IMR-90 (cell line): Measurements from ENCODE around the gene CACNB3. TPM values are rescaled to one million over a fixed set of nuclear protein-coding genes. Genes with fewer than 3 reads are reported as not detected.

Experiments used
- ATAC-seq: fragments of 200-7000 bp; cut with Tn5 transposase; 2 replicates; pipeline ENCODE4 v1.9.1; 2020; ENCODE audit warnings: low read depth, mild to moderate bottlenecking, moderate library complexity
- BruUV-seq: library from RNA; stranded (reverse); fragments of 400-500 nt; replicated peaks from 2 replicates; lab custom pipeline; 2021; lab: Mats Ljungman, UMichigan
- CTCF ChIA-PET: fragments of 300-600 bp; formaldehyde crosslinking; extraction: SDS; loops from one replicate; lab custom pipeline; 2021; ENCODE audit warnings: antibody characterized with exemption; lab: Yijun Ruan, JAX
- POLR2A ChIA-PET: fragments of 300-600 bp; sonication (Branson Sonifier 250); formaldehyde crosslinking; loops from one replicate; lab custom pipeline; 2022; ENCODE audit warnings: antibody characterized with exemption; ENCODE audit not compliant: unreplicated experiment; lab: Charles Lee
- DNase-seq: peaks from one replicate; pipeline ENCODE4 v3.0.0; 2013
- H2AFZ ChIP-seq: replicated peaks from 2 replicates; pipeline ENCODE3; 2013; ENCODE audit warnings: low read length, mild to moderate bottlenecking; ENCODE audit not compliant: poor library complexity
- H2AK5ac ChIP-seq: 2 replicates; pipeline ENCODE4 v1.6.1; 2013; ENCODE audit warnings: low read depth, low read length, inconsistent platforms
- H2AK9ac ChIP-seq: replicated peaks from 2 replicates; pipeline ENCODE3; 2013; ENCODE audit warnings: mild to moderate bottlenecking, low read depth, low read length, moderate library complexity; ENCODE audit not compliant: poor library complexity
- H2BK120ac ChIP-seq: 2 replicates; pipeline ENCODE4 v1.6.1; 2013; ENCODE audit warnings: low read depth, low read length, inconsistent platforms
- H2BK15ac ChIP-seq: 3 replicates; pipeline ENCODE4 v1.6.1; 2013; ENCODE audit warnings: low read depth, low read length, inconsistent platforms
- H2BK20ac ChIP-seq: 2 replicates; pipeline ENCODE4 v1.6.1; 2013; ENCODE audit warnings: low read depth, mild to moderate bottlenecking, inconsistent platforms, low read length, moderate library complexity
- H2BK5ac ChIP-seq: 2 replicates; pipeline ENCODE4 v1.6.1; 2013; ENCODE audit warnings: mild to moderate bottlenecking, low read depth, low read length, inconsistent platforms; ENCODE audit not compliant: poor library complexity, severe bottlenecking
- H3K14ac ChIP-seq: replicated peaks from 2 replicates; pipeline ENCODE4 v1.6.1; 2013; ENCODE audit warnings: low read depth, low read length, inconsistent platforms
- H3K18ac ChIP-seq: 2 replicates; pipeline ENCODE4 v1.6.1; 2013; ENCODE audit warnings: low read depth, low read length, control low read depth
- H3K23ac ChIP-seq: 2 replicates; pipeline ENCODE4 v1.6.1; 2013; ENCODE audit warnings: low read depth, low read length, inconsistent platforms
- H3K27ac ChIP-seq: 2 replicates; pipeline ENCODE4 v1.5.1; 2013; ENCODE audit warnings: mild to moderate bottlenecking, control low read depth, low read length; ENCODE audit not compliant: insufficient read depth
- H3K27me3 ChIP-seq: 2 replicates; pipeline ENCODE4 v1.6.1; 2013; ENCODE audit warnings: low read length; ENCODE audit not compliant: control insufficient read depth, insufficient read depth
- H3K36me3 ChIP-seq: 2 replicates; pipeline ENCODE4 v1.6.1; 2013; ENCODE audit warnings: low read length, mixed read lengths; ENCODE audit not compliant: control insufficient read depth, insufficient read depth
- H3K4ac ChIP-seq: 2 replicates; pipeline ENCODE4 v1.6.1; 2013; ENCODE audit warnings: low read depth, low read length, inconsistent platforms
- H3K4me1 ChIP-seq: 2 replicates; pipeline ENCODE4 v1.6.1; 2013; ENCODE audit warnings: low read length, mixed read lengths; ENCODE audit not compliant: control insufficient read depth, insufficient read depth
- H3K4me2 ChIP-seq: 2 replicates; pipeline ENCODE4 v1.6.1; 2013; ENCODE audit warnings: low read depth, mild to moderate bottlenecking, control low read depth, low read length, moderate library complexity
- H3K4me3 ChIP-seq: 2 replicates; pipeline ENCODE4 v1.5.1; 2013; ENCODE audit warnings: low read depth, mild to moderate bottlenecking, control low read depth, low read length, moderate library complexity; ENCODE audit not compliant: insufficient read depth
- H3K56ac ChIP-seq: 2 replicates; pipeline ENCODE4 v1.6.1; 2013; ENCODE audit warnings: low read length, inconsistent platforms; ENCODE audit not compliant: insufficient read depth; ENCODE audit errors: extremely low read depth
- H3K79me1 ChIP-seq, 2 experiments: 2 replicates each; pipeline ENCODE4 v1.6.1; 2013; ENCODE audit warnings: low read length in 2 of 2, inconsistent platforms in 1 of 2, low read depth in 1 of 2
- H3K9ac ChIP-seq: 2 replicates; pipeline ENCODE4 v1.6.1; 2013; ENCODE audit warnings: low read depth, low read length, control low read depth
- H3K9me1 ChIP-seq: 2 replicates; pipeline ENCODE4 v1.6.1; 2013; ENCODE audit warnings: low read length, inconsistent platforms; ENCODE audit not compliant: insufficient read depth
- H3K9me3 ChIP-seq: 2 replicates; pipeline ENCODE4 v1.6.1; 2013; ENCODE audit warnings: low read length; ENCODE audit not compliant: control insufficient read depth, insufficient read depth
- H4K20me1 ChIP-seq: 2 replicates; pipeline ENCODE4 v1.6.1; 2013; ENCODE audit warnings: low read length, inconsistent platforms; ENCODE audit not compliant: insufficient read depth
- H4K5ac ChIP-seq: 2 replicates; pipeline ENCODE4 v1.6.1; 2013; ENCODE audit warnings: mild to moderate bottlenecking, low read depth, low read length, control low read depth
- H4K8ac ChIP-seq, 2 experiments: 2 replicates each; pipeline ENCODE4 v1.6.1; 2013; ENCODE audit warnings: low read depth in 2 of 2, low read length in 2 of 2, control low read depth in 1 of 2, inconsistent platforms in 1 of 2
- H4K91ac ChIP-seq: 2 replicates; pipeline ENCODE4 v1.6.1; 2013; ENCODE audit warnings: low read depth, low read length, inconsistent platforms; ENCODE audit not compliant: insufficient read depth
- BHLHE40 ChIP-seq: fragments of 150-350 bp; IDR thresholded peaks from 2 replicates; pipeline ENCODE4 v1.6.1; 2016; ENCODE audit warnings: mild to moderate bottlenecking, low read depth, low read length
- CEBPB ChIP-seq: IDR thresholded peaks from 2 replicates; pipeline ENCODE4 v1.6.1; 2012; ENCODE audit warnings: low read depth, low read length, improper control_type of control experiment
- CHD1 ChIP-seq: IDR thresholded peaks from 2 replicates; pipeline ENCODE4 v1.6.1; 2012; ENCODE audit warnings: low read depth, low read length, improper control_type of control experiment
- CTCF ChIP-seq: conservative IDR thresholded peaks from 2 replicates; pipeline ENCODE4 v1.5.1; 2012; ENCODE audit warnings: mild to moderate bottlenecking, low read depth, low read length, improper control_type of control experiment
- ELK1 ChIP-seq: fragments of 150-350 bp; IDR thresholded peaks from 2 replicates; pipeline ENCODE4 v1.6.1; 2016; ENCODE audit warnings: low read depth, mild to moderate bottlenecking, low read length, moderate library complexity, borderline replicate concordance
- FOS ChIP-seq: fragments of 150-350 bp; IDR thresholded peaks from 2 replicates; pipeline ENCODE4 v1.6.1; 2016; ENCODE audit warnings: low read depth, low read length
- MAFK ChIP-seq: IDR thresholded peaks from 2 replicates; pipeline ENCODE4 v1.6.1; 2012; ENCODE audit warnings: low read depth, low read length, improper control_type of control experiment
- MAZ ChIP-seq: IDR thresholded peaks from 2 replicates; pipeline ENCODE4 v1.6.1; 2012; ENCODE audit warnings: low read depth, mild to moderate bottlenecking, low read length, improper control_type of control experiment, moderate library complexity, borderline replicate concordance
- MXI1 ChIP-seq: IDR thresholded peaks from 2 replicates; pipeline ENCODE4 v1.6.1; 2012; ENCODE audit warnings: low read depth, mild to moderate bottlenecking, low read length, moderate library complexity, borderline replicate concordance
- NFE2L2 ChIP-seq: fragments of 150-350 bp; IDR thresholded peaks from 2 replicates; pipeline ENCODE4 v1.6.1; 2016; ENCODE audit warnings: low read depth, mild to moderate bottlenecking, low read length
- POLR2A ChIP-seq: IDR thresholded peaks from 2 replicates; pipeline ENCODE4 v1.6.1; 2012; ENCODE audit warnings: mild to moderate bottlenecking, low read depth, low read length
- RAD21 ChIP-seq: IDR thresholded peaks from 2 replicates; pipeline ENCODE4 v1.6.1; 2012; ENCODE audit warnings: low read length, improper control_type of control experiment
- RCOR1 ChIP-seq: IDR thresholded peaks from 2 replicates; pipeline ENCODE4 v1.6.1; 2012; ENCODE audit warnings: mild to moderate bottlenecking, low read length, improper control_type of control experiment; ENCODE audit not compliant: insufficient replicate concordance
- RFX5 ChIP-seq: IDR thresholded peaks from 2 replicates; pipeline ENCODE4 v1.8.0; 2012; ENCODE audit warnings: low read depth, mild to moderate bottlenecking, low read length, moderate library complexity
- SMC3 ChIP-seq: fragments of 150-350 bp; IDR thresholded peaks from 2 replicates; pipeline ENCODE4 v1.6.1; 2016; ENCODE audit warnings: low read depth, mild to moderate bottlenecking, antibody characterized with exemption, low read length, moderate library complexity
- WGBS, 2 experiments: methylation state at CpG; one replicate each; pipeline versions ENCODE4 v1.1.5 to v1.1.7; 2013; ENCODE audit warnings: missing lambda C conversion rate in 2 of 2; ENCODE audit not compliant: insufficient read length in 1 of 2; ENCODE audit errors: extremely low coverage in 2 of 2; 5-methylcytosine and 5-hydroxymethylcytosine counted together
- dilution Hi-C: fragments of 300-500 bp; cut with HindIII; formaldehyde crosslinking; loops from one replicate; pipeline ENCODE4 v1.14.3; 2018; ENCODE audit warnings: low sequenced_read_pairs; ENCODE audit not compliant: unreplicated experiment
- in situ Hi-C: fragments of 300-500 bp; cut with MboI; formaldehyde crosslinking; loops from 3 replicates; pipeline ENCODE4 v1.14.3; 2019; ENCODE audit warnings: low sequenced_read_pairs, inconsistent platforms, mixed read lengths
- intact Hi-C: fragments of 100-400 bp; cut with micrococcal nuclease; formaldehyde crosslinking; loops from 2 replicates; pipeline ENCODE4 v1.10.0; 2022
- polyA plus RNA-seq, 3 experiments: library from polyadenylated mRNA; depleted of rRNA; stranded (reverse); fragments of >200 nt; gene quantifications; 2 replicates each; pipeline ENCODE4 v1.2.3, GENCODE V29; 2012; ENCODE audit warnings: low replicate concordance in 1 of 3
- total RNA-seq: library from RNA; depleted of rRNA; stranded (reverse); fragments of >200 nt; gene quantifications from 2 replicates; pipeline ENCODE4 v1.2.3, GENCODE V29; 2012
- TF ChIP-seq, protein P1 (sequence below): fragments of 150-350 bp; IDR thresholded peaks from 2 replicates; pipeline ENCODE4 v1.6.1; 2017; ENCODE audit warnings: mild to moderate bottlenecking, antibody characterized with exemption, low read length, low read depth

Gene CACNB3
- total and polyA plus RNA-seq, 2 of the 4 experiments (the other 2 are of a cell fraction), result 18.1 to 45.1 TPM

DNA sequence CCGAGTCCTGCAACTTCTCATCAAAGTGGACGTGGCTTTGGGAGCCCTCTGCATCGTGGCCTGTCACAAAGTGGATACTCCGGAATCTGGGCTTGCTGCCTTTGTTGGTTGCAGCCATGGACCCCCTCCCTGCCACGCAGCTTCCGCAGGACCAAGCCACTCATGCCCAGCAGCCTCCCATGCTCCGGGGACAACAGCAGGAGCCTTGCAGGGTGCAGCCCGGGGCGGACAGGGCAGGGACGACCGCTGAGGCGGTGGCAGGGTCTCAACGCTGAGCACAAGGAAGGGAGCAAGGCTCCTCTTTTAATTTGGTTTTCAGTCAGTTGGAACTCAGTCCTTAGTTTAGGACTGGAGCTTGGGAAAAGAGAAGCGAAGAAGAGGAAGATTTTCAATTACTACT, 17.3 kb upstream of the CACNB3 start:
- dilution Hi-C loops (no loop called here), intact Hi-C loops (no loop called here), in situ Hi-C loops (no loop called here)
- no peak overlapping the region for H3K27ac ChIP-seq
- no peaks in the 10 kb centered on the region for H4K20me1 ChIP-seq
- H3K18ac ChIP-seq, result no peak overlapping the region
- no peak overlapping the region for H2BK15ac ChIP-seq
- no peaks in the 10 kb centered on the region for H3K36me3 ChIP-seq
- H4K5ac ChIP-seq, result no peak overlapping the region
- H3K23ac ChIP-seq, result no peak overlapping the region; the same call in 1 of the 2 replicates
- no peak for TF ChIP-seq MAZ
- TF ChIP-seq SMC3, result no peak
- no peak for TF ChIP-seq POLR2A
- no peak for TF ChIP-seq RCOR1
- TF ChIP-seq ELK1, result no peak
- no peak for TF ChIP-seq CTCF
- TF ChIP-seq MXI1, result no peak
- no peak for TF ChIP-seq CHD1
- no peak for TF ChIP-seq CEBPB
- TF ChIP-seq RFX5, result no peak
- TF ChIP-seq, protein P1, sequence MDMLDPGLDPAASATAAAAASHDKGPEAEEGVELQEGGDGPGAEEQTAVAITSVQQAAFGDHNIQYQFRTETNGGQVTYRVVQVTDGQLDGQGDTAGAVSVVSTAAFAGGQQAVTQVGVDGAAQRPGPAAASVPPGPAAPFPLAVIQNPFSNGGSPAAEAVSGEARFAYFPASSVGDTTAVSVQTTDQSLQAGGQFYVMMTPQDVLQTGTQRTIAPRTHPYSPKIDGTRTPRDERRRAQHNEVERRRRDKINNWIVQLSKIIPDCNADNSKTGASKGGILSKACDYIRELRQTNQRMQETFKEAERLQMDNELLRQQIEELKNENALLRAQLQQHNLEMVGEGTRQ, result no peak
- TF ChIP-seq FOS, result no peak
- TF ChIP-seq RAD21, result no peak
- no peak for TF ChIP-seq MAFK
- no peak for TF ChIP-seq NFE2L2
- TF ChIP-seq BHLHE40, result no peak
- H2AK9ac ChIP-seq, result no peak overlapping the region
- peaks cover 6% of the 10 kb centered on the region for H3K4me1 ChIP-seq
- BruUV-seq, result no TSS peak
- DNase-seq (no peak), ATAC-seq (no peak)
- ChIA-PET CTCF (interaction anchor here (0.6 to 0.8 kb wide), 2 partner anchors 10 to 36 kb away, joined by 3 to 4 read pairs; no protein-coding TSS in a partner anchor), POLR2A (no interaction called here)
- no peak overlapping the region for H2BK20ac ChIP-seq
- no peaks in the 10 kb centered on the region for H3K27me3 ChIP-seq
- no peak overlapping the region for H4K8ac ChIP-seq
- no peak overlapping the region for H3K4me3 ChIP-seq
- H4K91ac ChIP-seq, result no peak overlapping the region
- no peaks in the 10 kb centered on the region for H3K79me1 ChIP-seq
- H3K4ac ChIP-seq, result no peak overlapping the region
- 0 out of 2 replicates have a peak overlapping the region, but pooled peaks have one; percentile 6 for H3K56ac ChIP-seq
- no peak overlapping the region for H3K9ac ChIP-seq
- no peak overlapping the region for H3K4me2 ChIP-seq
- H2AK5ac ChIP-seq, result no peak overlapping the region
- H3K9me1 ChIP-seq, result peaks cover 5% of the 10 kb centered on the region; the same call in 1 of the 2 replicates
- 86% methylated on average over 9 of the region's 14 CpGs; no CpG with 5 or more reads in 1 of the 2 experiments for WGBS, 2 experiments
- no peak overlapping the region for H2AFZ ChIP-seq
- 0 out of 2 replicates have a peak overlapping the region, but pooled peaks have one; percentile 50 for H3K14ac ChIP-seq
- no peak overlapping the region for H2BK120ac ChIP-seq
- no peaks in the 10 kb centered on the region for H3K9me3 ChIP-seq
- H2BK5ac ChIP-seq, result no peak overlapping the region
